ENCODE results near the gene CEP72. TPM values are rescaled to one million over a fixed set of nuclear protein-coding genes. Genes with fewer than 3 reads are reported as not detected.

Gene CEP72
- total RNA-seq, 1 donor from 2014 or later = 7.0 TPM

GRCh38 chr5:607541-608428 is 4.4 kb upstream of the CEP72 start:
- DNase-seq (ENCODE audit: low read depth) = no peak
- no peaks in the 10 kb centered on the region for H3K36me3 ChIP-seq (ENCODE audit: insufficient read depth, low read length)
- no peak for FAIRE-seq
- H3K79me2 ChIP-seq (ENCODE audit: insufficient read depth, low read length) = peaks cover 4% of the 10 kb centered on the region
- peaks cover 2% of the 10 kb centered on the region for H3K4me1 Mint-ChIP-seq (ENCODE audit: low read depth, unreplicated experiment)
- H3K27ac ChIP-seq (ENCODE audit: low read depth, low read length) = no peak overlapping the region
- H3K4me3 Mint-ChIP-seq (ENCODE audit: unreplicated experiment) = no peak overlapping the region
- H3K36me3 Mint-ChIP-seq (ENCODE audit: low read depth, unreplicated experiment) = peaks cover 1% of the 10 kb centered on the region
- no peaks in the 10 kb centered on the region for H3K9me3 ChIP-seq (ENCODE audit: insufficient read depth, low read depth, low read length)
- no peaks in the 10 kb centered on the region for H4K20me1 ChIP-seq (ENCODE audit: insufficient read depth, low read length)
- H2AFZ ChIP-seq (ENCODE audit: low read depth, low read length) = no peak overlapping the region
- no peak overlapping the region for H3K4me3 ChIP-seq (ENCODE audit: insufficient read depth, low read depth, low read length)
- peaks cover 6% of the 10 kb centered on the region for H3K4me1 ChIP-seq (ENCODE audit: insufficient read depth, low read length)
- peaks cover 44% of the 10 kb centered on the region for H3K27me3 Mint-ChIP-seq (ENCODE audit: low read depth, unreplicated experiment)
- TF ChIP-seq EZH2 (IDR thresholded peaks at IDR 0.05; ENCODE audit: insufficient read depth, low read length) (no peak), CTCF (IDR thresholded peaks at IDR 0.05; ENCODE audit: insufficient read depth, low read depth, low read length) (no peak)
- no peaks in the 10 kb centered on the region for H3K9me3 Mint-ChIP-seq (ENCODE audit: unreplicated experiment)
- H3K27ac Mint-ChIP-seq (ENCODE audit: unreplicated experiment) = no peak overlapping the region
- H3K9ac ChIP-seq (ENCODE audit: low read length) = no peak overlapping the region
- no peak overlapping the region for H3K4me2 ChIP-seq (ENCODE audit: low read length)
- peaks cover 5% of the 10 kb centered on the region for H3K27me3 ChIP-seq (ENCODE audit: insufficient read depth, low read length)

GRCh38 chr5:608429-609370 is 3.4 kb upstream of the CEP72 start:
- H3K27me3 ChIP-seq (ENCODE audit: insufficient read depth, low read length) = peaks cover 4% of the 10 kb centered on the region
- Mint-ChIP-seq H3K27me3 (ENCODE audit: low read depth, unreplicated experiment) (peaks cover 40% of the 10 kb centered on the region), H3K9me3 (ENCODE audit: unreplicated experiment) (no peaks in the 10 kb centered on the region), H3K27ac (ENCODE audit: unreplicated experiment) (no peak overlapping the region), H3K4me1 (ENCODE audit: low read depth, unreplicated experiment) (peaks cover 5% of the 10 kb centered on the region), H3K4me3 (ENCODE audit: unreplicated experiment) (no peak overlapping the region), H3K36me3 (ENCODE audit: low read depth, unreplicated experiment) (peaks cover 1% of the 10 kb centered on the region)
- H3K4me3 ChIP-seq (ENCODE audit: insufficient read depth, low read depth, low read length) = no peak overlapping the region
- DNase-seq (ENCODE audit: low read depth) = no peak
- TF ChIP-seq CTCF (IDR thresholded peaks at IDR 0.05; ENCODE audit: insufficient read depth, low read depth, low read length) (no peak), EZH2 (IDR thresholded peaks at IDR 0.05; ENCODE audit: insufficient read depth, low read length) (no peak)
- no peak overlapping the region for H3K4me2 ChIP-seq (ENCODE audit: low read length)
- H3K9me3 ChIP-seq (ENCODE audit: insufficient read depth, low read depth, low read length) = no peaks in the 10 kb centered on the region
- no peaks in the 10 kb centered on the region for H3K36me3 ChIP-seq (ENCODE audit: insufficient read depth, low read length)
- H2AFZ ChIP-seq (ENCODE audit: low read depth, low read length) = no peak overlapping the region
- H3K4me1 ChIP-seq (ENCODE audit: insufficient read depth, low read length) = peaks cover 6% of the 10 kb centered on the region
- FAIRE-seq = no peak
- H3K27ac ChIP-seq (ENCODE audit: low read depth, low read length) = no peak overlapping the region
- peaks cover 13% of the 10 kb centered on the region for H3K79me2 ChIP-seq (ENCODE audit: insufficient read depth, low read length)
- no peak overlapping the region for H3K9ac ChIP-seq (ENCODE audit: low read length)
- H4K20me1 ChIP-seq (ENCODE audit: insufficient read depth, low read length) = peaks cover 3% of the 10 kb centered on the region

Measured in astrocyte (in vitro differentiated cells and primary cell).